ENCODE measurements around the gene CUX1.

The CUX1 gene

DNA sequence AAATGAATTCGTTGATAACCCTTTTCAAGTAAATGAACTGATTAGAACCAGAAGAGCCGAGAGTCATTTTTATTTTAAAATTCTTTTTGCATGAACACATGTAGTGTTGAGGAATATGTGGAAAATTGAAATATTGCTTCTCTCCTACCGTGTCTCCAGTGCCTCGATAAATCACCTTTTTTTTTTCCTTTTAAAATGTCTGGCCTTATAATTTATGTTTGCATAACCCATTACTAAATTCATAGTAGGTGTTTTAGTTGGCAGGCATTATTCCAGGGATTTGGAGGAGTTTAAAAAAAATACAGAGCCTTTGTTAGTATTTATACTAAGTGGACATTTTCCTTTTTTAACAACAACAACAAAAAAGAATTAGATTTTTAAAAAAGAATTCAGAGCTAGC, 115.6 kb downstream of the CUX1 start:
- no peak overlapping the region for H3K27ac ChIP-seq (ENCODE audit: extremely low read depth, low read depth, low read length)
- POLR2A ChIA-PET: no interaction called here

DNA sequence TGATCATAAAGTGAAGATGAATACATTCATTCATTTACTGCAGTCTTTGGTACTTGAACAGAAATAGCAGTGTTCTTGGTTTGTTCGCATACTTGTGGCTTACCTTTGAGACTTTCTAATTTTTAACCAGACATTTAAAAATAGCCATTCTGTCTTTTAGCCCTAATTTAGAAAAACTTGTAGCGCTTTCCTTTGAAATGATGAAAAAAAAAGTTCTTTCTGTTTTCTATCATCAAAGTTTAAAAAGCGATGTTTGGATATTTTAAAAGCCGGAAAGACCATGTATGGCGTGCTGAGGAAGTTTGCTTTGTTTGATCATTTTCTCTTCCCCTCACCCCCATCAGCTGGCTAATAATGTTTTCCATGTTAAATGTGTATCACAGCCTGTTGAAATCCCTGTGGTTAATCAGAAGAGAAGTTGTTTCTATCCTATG, 116.3 kb downstream of the CUX1 start:
- no peaks in the 10 kb centered on the region for H3K36me3 ChIP-seq (ENCODE audit: control insufficient read depth in 2 of 2, insufficient read depth in 1 of 2, low read length in 2 of 2)
- H3K27ac ChIP-seq (ENCODE audit: extremely low read depth, low read depth, low read length): no peak overlapping the region
- no peak overlapping the region for H3K4me3 ChIP-seq (ENCODE audit: low read depth, low read length)
- H3K4me1 ChIP-seq (ENCODE audit: control insufficient read depth, insufficient read depth, low read length): peaks cover 13% of the 10 kb centered on the region
- H3K9me3 ChIP-seq (ENCODE audit: control insufficient read depth, insufficient read depth, low read depth, low read length): no peaks in the 10 kb centered on the region
- ChIA-PET POLR2A (no interaction called here), CTCF (no interaction called here)
- TF ChIP-seq ZNF354C (tag by site-specific recombination; IDR thresholded peaks at IDR 0.05; ENCODE audit: borderline replicate concordance, low read depth): no peak
- TF ChIP-seq, protein P1, sequence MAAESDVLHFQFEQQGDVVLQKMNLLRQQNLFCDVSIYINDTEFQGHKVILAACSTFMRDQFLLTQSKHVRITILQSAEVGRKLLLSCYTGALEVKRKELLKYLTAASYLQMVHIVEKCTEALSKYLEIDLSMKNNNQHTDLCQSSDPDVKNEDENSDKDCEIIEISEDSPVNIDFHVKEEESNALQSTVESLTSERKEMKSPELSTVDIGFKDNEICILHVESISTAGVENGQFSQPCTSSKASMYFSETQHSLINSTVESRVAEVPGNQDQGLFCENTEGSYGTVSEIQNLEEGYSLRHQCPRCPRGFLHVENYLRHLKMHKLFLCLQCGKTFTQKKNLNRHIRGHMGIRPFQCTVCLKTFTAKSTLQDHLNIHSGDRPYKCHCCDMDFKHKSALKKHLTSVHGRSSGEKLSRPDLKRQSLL (tag by site-specific recombination; IDR thresholded peaks at IDR 0.05): no peak
- TF ChIP-seq, protein P2, sequence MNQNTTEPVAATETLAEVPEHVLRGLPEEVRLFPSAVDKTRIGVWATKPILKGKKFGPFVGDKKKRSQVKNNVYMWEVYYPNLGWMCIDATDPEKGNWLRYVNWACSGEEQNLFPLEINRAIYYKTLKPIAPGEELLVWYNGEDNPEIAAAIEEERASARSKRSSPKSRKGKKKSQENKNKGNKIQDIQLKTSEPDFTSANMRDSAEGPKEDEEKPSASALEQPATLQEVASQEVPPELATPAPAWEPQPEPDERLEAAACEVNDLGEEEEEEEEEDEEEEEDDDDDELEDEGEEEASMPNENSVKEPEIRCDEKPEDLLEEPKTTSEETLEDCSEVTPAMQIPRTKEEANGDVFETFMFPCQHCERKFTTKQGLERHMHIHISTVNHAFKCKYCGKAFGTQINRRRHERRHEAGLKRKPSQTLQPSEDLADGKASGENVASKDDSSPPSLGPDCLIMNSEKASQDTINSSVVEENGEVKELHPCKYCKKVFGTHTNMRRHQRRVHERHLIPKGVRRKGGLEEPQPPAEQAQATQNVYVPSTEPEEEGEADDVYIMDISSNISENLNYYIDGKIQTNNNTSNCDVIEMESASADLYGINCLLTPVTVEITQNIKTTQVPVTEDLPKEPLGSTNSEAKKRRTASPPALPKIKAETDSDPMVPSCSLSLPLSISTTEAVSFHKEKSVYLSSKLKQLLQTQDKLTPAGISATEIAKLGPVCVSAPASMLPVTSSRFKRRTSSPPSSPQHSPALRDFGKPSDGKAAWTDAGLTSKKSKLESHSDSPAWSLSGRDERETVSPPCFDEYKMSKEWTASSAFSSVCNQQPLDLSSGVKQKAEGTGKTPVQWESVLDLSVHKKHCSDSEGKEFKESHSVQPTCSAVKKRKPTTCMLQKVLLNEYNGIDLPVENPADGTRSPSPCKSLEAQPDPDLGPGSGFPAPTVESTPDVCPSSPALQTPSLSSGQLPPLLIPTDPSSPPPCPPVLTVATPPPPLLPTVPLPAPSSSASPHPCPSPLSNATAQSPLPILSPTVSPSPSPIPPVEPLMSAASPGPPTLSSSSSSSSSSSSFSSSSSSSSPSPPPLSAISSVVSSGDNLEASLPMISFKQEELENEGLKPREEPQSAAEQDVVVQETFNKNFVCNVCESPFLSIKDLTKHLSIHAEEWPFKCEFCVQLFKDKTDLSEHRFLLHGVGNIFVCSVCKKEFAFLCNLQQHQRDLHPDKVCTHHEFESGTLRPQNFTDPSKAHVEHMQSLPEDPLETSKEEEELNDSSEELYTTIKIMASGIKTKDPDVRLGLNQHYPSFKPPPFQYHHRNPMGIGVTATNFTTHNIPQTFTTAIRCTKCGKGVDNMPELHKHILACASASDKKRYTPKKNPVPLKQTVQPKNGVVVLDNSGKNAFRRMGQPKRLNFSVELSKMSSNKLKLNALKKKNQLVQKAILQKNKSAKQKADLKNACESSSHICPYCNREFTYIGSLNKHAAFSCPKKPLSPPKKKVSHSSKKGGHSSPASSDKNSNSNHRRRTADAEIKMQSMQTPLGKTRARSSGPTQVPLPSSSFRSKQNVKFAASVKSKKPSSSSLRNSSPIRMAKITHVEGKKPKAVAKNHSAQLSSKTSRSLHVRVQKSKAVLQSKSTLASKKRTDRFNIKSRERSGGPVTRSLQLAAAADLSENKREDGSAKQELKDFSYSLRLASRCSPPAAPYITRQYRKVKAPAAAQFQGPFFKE (tag by site-specific recombination; IDR thresholded peaks at IDR 0.05; ENCODE audit: borderline replicate concordance): no peak

More for the DNA sequence above, 115.6 kb downstream of the CUX1 start:
- Histone ChIP-seq H3K9me3 (ENCODE audit: control insufficient read depth, insufficient read depth, low read depth, low read length) (no peaks in the 10 kb centered on the region), H3K4me1 (ENCODE audit: control insufficient read depth, insufficient read depth, low read length) (peaks cover 13% of the 10 kb centered on the region), H3K4me3 (ENCODE audit: low read depth, low read length) (no peak overlapping the region), H3K36me3 (ENCODE audit: control insufficient read depth in 2 of 2, insufficient read depth in 1 of 2, low read length in 2 of 2) (no peaks in the 10 kb centered on the region)
- TF ChIP-seq ZNF658 (tag by site-specific recombination; IDR thresholded peaks at IDR 0.05): no peak
- TF ChIP-seq, protein P3, sequence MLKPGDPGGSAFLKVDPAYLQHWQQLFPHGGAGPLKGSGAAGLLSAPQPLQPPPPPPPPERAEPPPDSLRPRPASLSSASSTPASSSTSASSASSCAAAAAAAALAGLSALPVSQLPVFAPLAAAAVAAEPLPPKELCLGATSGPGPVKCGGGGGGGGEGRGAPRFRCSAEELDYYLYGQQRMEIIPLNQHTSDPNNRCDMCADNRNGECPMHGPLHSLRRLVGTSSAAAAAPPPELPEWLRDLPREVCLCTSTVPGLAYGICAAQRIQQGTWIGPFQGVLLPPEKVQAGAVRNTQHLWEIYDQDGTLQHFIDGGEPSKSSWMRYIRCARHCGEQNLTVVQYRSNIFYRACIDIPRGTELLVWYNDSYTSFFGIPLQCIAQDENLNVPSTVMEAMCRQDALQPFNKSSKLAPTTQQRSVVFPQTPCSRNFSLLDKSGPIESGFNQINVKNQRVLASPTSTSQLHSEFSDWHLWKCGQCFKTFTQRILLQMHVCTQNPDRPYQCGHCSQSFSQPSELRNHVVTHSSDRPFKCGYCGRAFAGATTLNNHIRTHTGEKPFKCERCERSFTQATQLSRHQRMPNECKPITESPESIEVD (tag by site-specific recombination; IDR thresholded peaks at IDR 0.05): peak; percentile 77
- TF ChIP-seq, protein P4, sequence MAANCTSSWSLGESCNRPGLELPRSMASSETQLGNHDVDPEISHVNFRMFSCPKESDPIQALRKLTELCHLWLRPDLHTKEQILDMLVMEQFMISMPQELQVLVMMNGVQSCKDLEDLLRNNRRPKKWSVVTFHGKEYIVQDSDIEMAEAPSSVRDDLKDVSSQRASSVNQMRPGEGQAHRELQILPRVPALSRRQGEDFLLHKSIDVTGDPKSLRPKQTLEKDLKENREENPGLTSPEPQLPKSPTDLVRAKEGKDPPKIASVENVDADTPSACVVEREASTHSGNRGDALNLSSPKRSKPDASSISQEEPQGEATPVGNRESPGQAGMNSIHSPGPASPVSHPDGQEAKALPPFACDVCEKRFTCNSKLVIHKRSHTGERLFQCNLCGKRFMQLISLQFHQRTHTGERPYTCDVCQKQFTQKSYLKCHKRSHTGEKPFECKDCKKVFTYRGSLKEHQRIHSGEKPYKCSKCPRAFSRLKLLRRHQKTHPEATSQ (tag by site-specific recombination; IDR thresholded peaks at IDR 0.05): no peak
- CTCF ChIA-PET: no interaction called here

DNA sequence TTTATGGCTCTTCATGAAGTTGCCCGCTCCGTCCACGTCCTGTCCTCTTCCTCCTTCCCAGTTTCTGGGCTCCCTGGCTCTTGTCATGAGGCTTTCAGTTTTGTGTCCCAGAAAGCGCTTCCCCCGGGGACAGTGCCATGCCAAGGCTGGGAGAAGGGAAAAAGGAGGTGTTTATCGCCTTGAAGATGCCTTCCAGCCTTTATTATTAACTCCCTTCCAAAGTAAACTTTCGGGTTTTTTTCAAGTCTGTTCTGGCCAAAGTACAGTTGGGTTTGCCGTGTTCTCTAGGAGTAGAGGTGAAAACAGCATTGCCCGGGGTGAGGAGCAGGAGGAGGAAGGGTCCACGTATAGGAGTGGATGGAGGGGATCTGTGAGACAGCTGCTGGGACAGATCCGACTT, 117.2 kb downstream of the CUX1 start:
- H3K4me3 ChIP-seq (ENCODE audit: low read depth, low read length): no peak overlapping the region
- no peaks in the 10 kb centered on the region for H3K36me3 ChIP-seq (ENCODE audit: control insufficient read depth in 2 of 2, insufficient read depth in 1 of 2, low read length in 2 of 2)
- no peak overlapping the region for H3K27ac ChIP-seq (ENCODE audit: extremely low read depth, low read depth, low read length)
- CTCF ChIA-PET: no interaction called here
- peaks cover 13% of the 10 kb centered on the region for H3K4me1 ChIP-seq (ENCODE audit: control insufficient read depth, insufficient read depth, low read length)
- POLR2A ChIA-PET: no interaction called here
- no peaks in the 10 kb centered on the region for H3K9me3 ChIP-seq (ENCODE audit: control insufficient read depth, insufficient read depth, low read depth, low read length)
- no peak for TF ChIP-seq ZNF558 (tag by site-specific recombination; IDR thresholded peaks at IDR 0.05)
- TF ChIP-seq GLIS1 (tag by site-specific recombination; IDR thresholded peaks at IDR 0.05): no peak
- TF ChIP-seq, protein P5, sequence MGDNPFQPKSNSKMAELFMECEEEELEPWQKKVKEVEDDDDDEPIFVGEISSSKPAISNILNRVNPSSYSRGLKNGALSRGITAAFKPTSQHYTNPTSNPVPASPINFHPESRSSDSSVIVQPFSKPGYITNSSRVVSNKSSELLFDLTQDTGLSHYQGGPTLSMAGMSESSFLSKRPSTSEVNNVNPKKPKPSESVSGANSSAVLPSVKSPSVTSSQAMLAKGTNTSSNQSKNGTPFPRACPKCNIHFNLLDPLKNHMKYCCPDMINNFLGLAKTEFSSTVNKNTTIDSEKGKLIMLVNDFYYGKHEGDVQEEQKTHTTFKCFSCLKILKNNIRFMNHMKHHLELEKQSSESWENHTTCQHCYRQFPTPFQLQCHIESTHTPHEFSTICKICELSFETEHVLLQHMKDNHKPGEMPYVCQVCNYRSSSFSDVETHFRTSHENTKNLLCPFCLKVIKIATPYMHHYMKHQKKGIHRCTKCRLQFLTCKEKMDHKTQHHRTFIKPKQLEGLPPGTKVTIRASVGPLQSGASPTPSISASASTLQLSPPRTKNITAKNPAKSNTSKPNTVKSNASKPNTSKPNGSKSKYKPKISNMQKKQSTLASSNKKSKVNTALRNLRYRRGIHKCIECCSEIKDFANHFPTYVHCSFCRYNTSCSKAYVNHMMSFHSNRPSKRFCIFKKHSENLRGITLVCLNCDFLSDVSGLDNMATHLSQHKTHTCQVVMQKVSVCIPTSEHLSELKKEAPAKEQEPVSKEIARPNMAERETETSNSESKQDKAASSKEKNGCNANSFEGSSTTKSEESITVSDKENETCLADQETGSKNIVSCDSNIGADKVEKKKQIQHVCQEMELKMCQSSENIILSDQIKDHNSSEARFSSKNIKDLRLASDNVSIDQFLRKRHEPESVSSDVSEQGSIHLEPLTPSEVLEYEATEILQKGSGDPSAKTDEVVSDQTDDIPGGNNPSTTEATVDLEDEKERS (tag by site-specific recombination; IDR thresholded peaks at IDR 0.05): no peak
- TF ChIP-seq, protein P1 (tag by site-specific recombination; IDR thresholded peaks at IDR 0.05): no peak
- no peak for TF ChIP-seq PRDM1 (tag by site-specific recombination; IDR thresholded peaks at IDR 0.05)
- TF ChIP-seq ZNF791 (tag by site-specific recombination; IDR thresholded peaks at IDR 0.05): no peak
- no peak for TF ChIP-seq ZNF174 (tag by site-specific recombination; IDR thresholded peaks at IDR 0.05)
- TF ChIP-seq, protein P6, sequence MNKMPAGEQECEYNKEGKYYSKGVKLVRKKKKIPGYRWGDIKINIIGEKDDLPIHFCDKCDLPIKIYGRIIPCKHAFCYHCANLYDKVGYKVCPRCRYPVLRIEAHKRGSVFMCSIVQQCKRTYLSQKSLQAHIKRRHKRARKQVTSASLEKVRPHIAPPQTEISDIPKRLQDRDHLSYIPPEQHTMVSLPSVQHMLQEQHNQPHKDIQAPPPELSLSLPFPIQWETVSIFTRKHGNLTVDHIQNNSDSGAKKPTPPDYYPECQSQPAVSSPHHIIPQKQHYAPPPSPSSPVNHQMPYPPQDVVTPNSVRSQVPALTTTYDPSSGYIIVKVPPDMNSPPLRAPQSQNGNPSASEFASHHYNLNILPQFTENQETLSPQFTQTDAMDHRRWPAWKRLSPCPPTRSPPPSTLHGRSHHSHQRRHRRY (tag by site-specific recombination; IDR thresholded peaks at IDR 0.05): no peak
- no peak for TF ChIP-seq ZFP41 (tag by site-specific recombination; IDR thresholded peaks at IDR 0.05; ENCODE audit: borderline replicate concordance)
